Measurements from ENCODE around the gene NACAD. TPM values are rescaled to one million over a fixed set of nuclear protein-coding genes. Genes with fewer than 3 reads are reported as not detected.

NACAD gene
- polyA plus RNA-seq, 2 of the 4 experiments (the other 2 are of a cell fraction) = 0.03 to 0.43 TPM

- no peak for TF ChIP-seq PHF8 (IDR thresholded peaks at IDR 0.05; ENCODE audit: borderline replicate concordance, low read depth)
- TF ChIP-seq POLR2AphosphoS2 (conservative IDR thresholded peaks at IDR 0.05; ENCODE audit: low read length) = no peak
These were observed 47.6 kb upstream of the NACAD start (continued) for GRCh38 chr7:45136106-45137060.

GRCh38 chr7:45133877-45134276 is 45.1 kb upstream of the NACAD start:
- ATAC-seq (no peak), FAIRE-seq (no peak), DNase-seq (ENCODE audit: low read depth in 1 of 2, low spot score in 1 of 2) (no peak)
- H3K4me3 ChIP-seq = no peak overlapping the region
- CTCF ChIA-PET = interaction anchor here (0.9 to 4.2 kb wide), 3 partner anchors 10 to 418 kb away, joined by 3 to 28 read pairs (median 6); no protein-coding TSS in a partner anchor
- 72% methylated on average over 6 of the region's 7 CpGs for WGBS (ENCODE audit: missing lambda C conversion rate)
- no peaks in the 10 kb centered on the region for H3K9me3 ChIP-seq
- H3K4me1 ChIP-seq = no peaks in the 10 kb centered on the region
- H3K27ac ChIP-seq = no peak overlapping the region
- H3K4me2 ChIP-seq = no peak overlapping the region
- TF ChIP-seq BCL3 (IDR thresholded peaks at IDR 0.05) (no peak), REST (IDR thresholded peaks at IDR 0.05) (no peak), E2F6 (IDR thresholded peaks at IDR 0.05; ENCODE audit: borderline replicate concordance, low read depth) (no peak), SMC3 (IDR thresholded peaks at IDR 0.05) (no peak), ZFP36 (IDR thresholded peaks at IDR 0.05; ENCODE audit: borderline replicate concordance, partially characterized antibody) (no peak), KDM5A (IDR thresholded peaks at IDR 0.05) (no peak), NFE2L2 (conservative IDR thresholded peaks at IDR 0.05; ENCODE audit: low read length) (no peak), ZSCAN20 (CRISPR knock-in tag; IDR thresholded peaks at IDR 0.05) (no peak), FOXS1 (CRISPR knock-in tag; IDR thresholded peaks at IDR 0.05) (no peak), JUNB (IDR thresholded peaks at IDR 0.05) (no peak)
- TF ChIP-seq, protein P1, sequence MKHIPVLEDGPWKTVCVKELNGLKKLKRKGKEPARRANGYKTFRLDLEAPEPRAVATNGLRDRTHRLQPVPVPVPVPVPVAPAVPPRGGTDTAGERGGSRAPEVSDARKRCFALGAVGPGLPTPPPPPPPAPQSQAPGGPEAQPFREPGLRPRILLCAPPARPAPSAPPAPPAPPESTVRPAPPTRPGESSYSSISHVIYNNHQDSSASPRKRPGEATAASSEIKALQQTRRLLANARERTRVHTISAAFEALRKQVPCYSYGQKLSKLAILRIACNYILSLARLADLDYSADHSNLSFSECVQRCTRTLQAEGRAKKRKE (CRISPR knock-in tag; IDR thresholded peaks at IDR 0.05; ENCODE audit: low read depth) = no peak
- POLR2A ChIA-PET = no interaction called here

- ATAC-seq (no peak), FAIRE-seq (no peak), DNase-seq (ENCODE audit: low read depth in 1 of 2, low spot score in 1 of 2) (no peak)
- Histone ChIP-seq H3K27ac (no peak overlapping the region), H3K9me3 (no peaks in the 10 kb centered on the region), H3K4me2 (no peak overlapping the region), H3K4me3 (no peak overlapping the region), H3K4me1 (no peaks in the 10 kb centered on the region)
- POLR2A ChIA-PET = no interaction called here
- CTCF ChIA-PET = interaction anchor here (0.9 to 1.0 kb wide), 2 partner anchors 9 to 417 kb away, joined by 3 to 6 read pairs; no protein-coding TSS in a partner anchor
- TF ChIP-seq, protein P1 (CRISPR knock-in tag; IDR thresholded peaks at IDR 0.05; ENCODE audit: low read depth) = no peak
- WGBS (ENCODE audit: missing lambda C conversion rate) = 69% methylated on average over 4 of the region's 4 CpGs
These were observed 44.6 kb upstream of the NACAD start for GRCh38 chr7:45133352-45133751.
